K562 (cell line): ENCODE results near the gene MS4A7. TPM values are rescaled to one million over a fixed set of nuclear protein-coding genes. Genes with fewer than 3 reads are reported as not detected.

ENCODE experiments used
- ATAC-seq: fragments of 200-7000 bp; cut with Tn5 transposase; 3 replicates; pipeline ENCODE4 v1.9.1; 2020; ENCODE audit warnings: moderate library complexity
- BruUV-seq: library from RNA; stranded (reverse); fragments of 400-500 nt; replicated peaks from 2 replicates; lab custom pipeline; 2021; lab: Mats Ljungman, UMichigan
- CTCF ChIA-PET: fragments of 300-600 bp; formaldehyde crosslinking; extraction: SDS; loops from one replicate; lab custom pipeline; 2021; ENCODE audit warnings: low intra/inter-chr PET ratio; lab: Yijun Ruan, JAX
- POLR2A ChIA-PET: fragments of 300-600, 350-650 bp; sonication (Branson Sonifier 250); formaldehyde crosslinking; extraction: SDS; loops from one replicate; lab custom pipeline; 2021; ENCODE audit warnings: antibody characterized with exemption, inconsistent platforms; lab: Yijun Ruan, JAX
- DNase-seq, 4 experiments: peaks; one replicate each; pipeline versions ENCODE4 v3.0.0 to v3.0.0-alpha.2; 2011 to 2018; ENCODE audit warnings: low spot score in 3 of 4, mixed read lengths in 3 of 4; ENCODE audit errors: extremely low read depth in 1 of 4
- FAIRE-seq: peaks from 2 replicates; lab custom pipeline; 2011; peaks lifted over from hg19 to GRCh38; lab: Jason Lieb, UNC
- H2AFZ ChIP-seq: 2 replicates; pipeline ENCODE4 v1.6.0; 2011; ENCODE audit warnings: low read depth, low read length, control low read depth, inconsistent platforms
- H3K27ac ChIP-seq: fragments of 200-600 bp; 3 replicates; pipeline ENCODE4 v1.8.0; 2011; ENCODE audit warnings: low read depth, mild to moderate bottlenecking, control low read depth, inconsistent platforms, low read length, moderate library complexity, mixed read lengths; ENCODE audit errors: extremely low read depth
- H3K27me3 ChIP-seq, 2 experiments: fragments of 300-600 bp in 1 of 2; 2 replicates in 1 of 2; 3 replicates in 1 of 2; pipeline versions ENCODE4 v1.6.0 to v1.8.0; 2011; ENCODE audit warnings: inconsistent platforms in 2 of 2, low read length in 2 of 2, mild to moderate bottlenecking in 1 of 2, mixed read lengths in 1 of 2, moderate library complexity in 1 of 2; ENCODE audit not compliant: control insufficient read depth in 2 of 2, insufficient read depth in 2 of 2
- H3K36me3 ChIP-seq: fragments of 300-600 bp; 3 replicates; pipeline ENCODE4 v1.8.0; 2011; ENCODE audit warnings: mild to moderate bottlenecking, low read length, inconsistent platforms; ENCODE audit not compliant: control insufficient read depth, insufficient read depth
- H3K4me1 ChIP-seq, 2 experiments: fragments of 200-600 bp in 1 of 2; replicated peaks in 1 of 2; 2 replicates in 1 of 2; 3 replicates in 1 of 2; pipeline versions ENCODE4 v1.5.1 to v1.8.0; 2011; ENCODE audit warnings: inconsistent platforms in 2 of 2, low read length in 2 of 2, mild to moderate bottlenecking in 1 of 2, mixed read lengths in 1 of 2, moderate library complexity in 1 of 2; ENCODE audit not compliant: control insufficient read depth in 2 of 2, insufficient read depth in 2 of 2
- H3K4me2 ChIP-seq: 2 replicates; pipeline ENCODE4 v1.6.1; 2011; ENCODE audit warnings: low read length, control low read depth, inconsistent platforms, mixed read lengths; ENCODE audit not compliant: insufficient read depth
- H3K4me3 ChIP-seq: fragments of 200-600 bp; sonication (generic), shearing (Covaris generic); 2 replicates; pipeline ENCODE4 v1.5.1; 2016; ENCODE audit warnings: control low read depth, inconsistent platforms
- H3K79me2 ChIP-seq: fragments of 200-600 bp; 3 replicates; pipeline ENCODE4 v1.8.0; 2011; ENCODE audit warnings: low read length, inconsistent platforms; ENCODE audit not compliant: control insufficient read depth, insufficient read depth
- H3K9ac ChIP-seq, 2 experiments: 2 replicates each; pipeline versions ENCODE4 v1.6.0 to v1.6.1; 2011; ENCODE audit warnings: low read depth in 2 of 2, low read length in 2 of 2, control low read depth in 1 of 2, inconsistent platforms in 1 of 2, mild to moderate bottlenecking in 1 of 2, mixed read lengths in 1 of 2; ENCODE audit not compliant: insufficient read depth in 1 of 2
- H3K9me1 ChIP-seq: one replicate; pipeline ENCODE4 v1.6.0; 2011; ENCODE audit warnings: inconsistent platforms, mild to moderate bottlenecking, low read length, moderate library complexity; ENCODE audit not compliant: control insufficient read depth, insufficient read depth
- H3K9me3 ChIP-seq: replicated peaks from 2 replicates; pipeline ENCODE4 v1.5.1; 2011; ENCODE audit warnings: low read depth, low read length, inconsistent platforms; ENCODE audit not compliant: control insufficient read depth, insufficient read depth
- H4K20me1 ChIP-seq: replicated peaks from 2 replicates; pipeline ENCODE4 v1.6.1; 2011; ENCODE audit warnings: low read length, inconsistent platforms, mixed read lengths; ENCODE audit not compliant: control insufficient read depth, insufficient read depth
- ATF4 ChIP-seq: fragments of 450-650 bp; formaldehyde crosslinking; IDR thresholded peaks from 2 replicates; pipeline ENCODE4 v1.4.0; 2022; ENCODE audit warnings: mild to moderate bottlenecking, moderate library complexity
- CBFB ChIP-seq: sonication (generic); formaldehyde crosslinking; IDR thresholded peaks from 2 replicates; pipeline ENCODE4 v1.4.0; 2020; ENCODE audit warnings: mild to moderate bottlenecking, missing genetic modification reagents
- CBX1 ChIP-seq: sonication (generic); IDR thresholded peaks from 2 replicates; pipeline ENCODE4 v1.6.1; 2016; ENCODE audit warnings: antibody characterized with exemption, low read depth, mild to moderate bottlenecking
- CHAMP1 ChIP-seq: fragments of 450-650 bp; IDR thresholded peaks from 2 replicates; pipeline ENCODE4 v1.6.1; 2016; ENCODE audit warnings: mild to moderate bottlenecking
- CHCHD3 ChIP-seq: fragments of 250-450 bp; sonication (Bioruptor Pico); IDR thresholded peaks from 2 replicates; pipeline ENCODE4 v2.1.2; 2022; ENCODE audit warnings: mild to moderate bottlenecking
- CSDE1 ChIP-seq, 2 experiments: fragments of 450-650 bp; IDR thresholded peaks; 2 replicates each; pipeline ENCODE4 v1.6.1; 2016; ENCODE audit warnings: mild to moderate bottlenecking in 1 of 2
- CTCFL ChIP-seq: IDR thresholded peaks from 2 replicates; pipeline ENCODE4 v1.6.1; 2011; ENCODE audit warnings: borderline replicate concordance, low read depth, mild to moderate bottlenecking, moderate library complexity, low read length; ENCODE audit not compliant: insufficient read depth, poor library complexity, severe bottlenecking
- DLX4 ChIP-seq: fragments of 250-450 bp; sonication (Bioruptor Pico); IDR thresholded peaks from 2 replicates; pipeline ENCODE4 v1.6.1; 2021; ENCODE audit warnings: mild to moderate bottlenecking
- EZH2 ChIP-seq: IDR thresholded peaks from 2 replicates; pipeline ENCODE4 v1.6.1; 2012; ENCODE audit warnings: low read depth, mild to moderate bottlenecking, inconsistent platforms, low read length, borderline replicate concordance
- GABPB1 ChIP-seq: sonication (generic); formaldehyde crosslinking; IDR thresholded peaks from 2 replicates; pipeline ENCODE4 v1.8.0; 2022; ENCODE audit warnings: mild to moderate bottlenecking, missing genetic modification reagents
- IRF2 ChIP-seq: sonication (generic); formaldehyde crosslinking; IDR thresholded peaks from 2 replicates; pipeline ENCODE4 v1.8.1; 2022; ENCODE audit warnings: mild to moderate bottlenecking, missing genetic modification reagents
- MLX ChIP-seq, 2 experiments: fragments of 450-650 bp in 1 of 2; sonication (generic) in 1 of 2; formaldehyde crosslinking; conservative IDR thresholded peaks; 2 replicates each; pipeline versions ENCODE4 v1.4.0 to v1.8.1; 2020 to 2022; ENCODE audit warnings: mild to moderate bottlenecking in 1 of 2, missing genetic modification reagents in 1 of 2
- NCOA6 ChIP-seq: fragments of 450-650 bp; IDR thresholded peaks from 2 replicates; pipeline ENCODE4 v1.6.1; 2017; ENCODE audit warnings: mild to moderate bottlenecking
- NEUROD1 ChIP-seq: fragments of 150-350 bp; IDR thresholded peaks from 2 replicates; pipeline ENCODE4 v1.6.1; 2014; ENCODE audit warnings: borderline replicate concordance, low read length, low read depth; ENCODE audit not compliant: partially characterized antibody
- NR2C1 ChIP-seq, 2 experiments: fragments of 450-650 bp; IDR thresholded peaks; 2 replicates each; pipeline ENCODE4 v1.6.1; 2017; ENCODE audit warnings: mild to moderate bottlenecking in 2 of 2, antibody characterized with exemption in 1 of 2, inconsistent platforms in 1 of 2, missing compliant biosample characterization in 1 of 2, missing genetic modification characterization in 1 of 2
- ZFP36 ChIP-seq: fragments of 150-350 bp; IDR thresholded peaks from 2 replicates; pipeline ENCODE4 v1.6.1; 2018; ENCODE audit warnings: low read length, low read depth; ENCODE audit not compliant: partially characterized antibody
- ZNF384 ChIP-seq: IDR thresholded peaks from 2 replicates; pipeline ENCODE4 v1.6.1; 2012; ENCODE audit warnings: low read depth, low read length, improper control_type of control experiment
- WGBS: fragments of 100-300 bp; shearing (Covaris generic); methylation state at CpG from one replicate; pipeline ENCODE4 v1.1.6; 2016; ENCODE audit warnings: low coverage, mixed read lengths; ENCODE audit not compliant: insufficient coverage; ENCODE audit errors: missing lambda C conversion rate; 5-methylcytosine and 5-hydroxymethylcytosine counted together
- in situ Hi-C: fragments of 300-500 bp; cut with MboI; formaldehyde crosslinking; loops from 4 replicates; pipeline ENCODE4 v1.15.0; 2018; ENCODE audit warnings: inconsistent platforms, mixed read lengths
- intact Hi-C: fragments of 100-400 bp; cut with micrococcal nuclease; formaldehyde crosslinking; loops from 2 replicates; pipeline ENCODE4 v1.14.2; 2022
- polyA plus RNA-seq, 8 experiments: library from polyadenylated mRNA; depleted of rRNA in 4 of 8; stranded (reverse) in 5 of 8; unstranded in 3 of 8; fragments of >200 nt; fragmentation: Nextera tagmentation in 2 of 8; fragmentation: Illumina TruSeq in 1 of 8; extraction: Ambion mirVana in 2 of 8; extraction: Trizol in 1 of 8; gene quantifications; 2 replicates each; pipeline versions ENCODE4 v1.2.1 to v1.2.3, GENCODE V29; 2011 to 2014; ENCODE audit warnings: inconsistent platforms in 1 of 8, missing spikeins in 1 of 8
- total RNA-seq, 7 experiments: library from RNA; depleted of rRNA in 6 of 7; stranded (reverse); fragments of >200 nt in 6 of 7; fragmentation: Illumina TruSeq in 2 of 7; extraction: Trizol in 2 of 7; gene quantifications; 2 replicates each; pipeline versions ENCODE4 v1.2.1 to v1.2.3, GENCODE V29; 2011 to 2021; ENCODE audit warnings: low replicate concordance in 1 of 7

MS4A7 gene
- total and polyA plus RNA-seq, 9 of the 15 experiments (the other 6 are each of a cell fraction or from before 2014, with no cell fraction given), result not detected

- H3K36me3 ChIP-seq, result no peaks in the 10 kb centered on the region
- no peak within 1 kb of the TSS for H2AFZ ChIP-seq
- no peaks in the 10 kb centered on the region; a peak in 1 of 5 replicates for H3K4me1 ChIP-seq
- H3K9ac ChIP-seq, result no peak within 1 kb of the TSS
- H4K20me1 ChIP-seq, result no peaks in the 10 kb centered on the region
- no peaks in the 10 kb centered on the region for H3K9me1 ChIP-seq
- no peaks in the 10 kb centered on the region for H3K9me3 ChIP-seq
- DNase-seq, result no peak
- H3K4me3 ChIP-seq, result no peak within 1 kb of the TSS
- no TSS peak for BruUV-seq
- POLR2A ChIA-PET, result no interaction called here
- CTCF ChIA-PET, result no interaction called here
- H3K27me3 ChIP-seq, result no peaks in the 10 kb centered on the region
- 16% methylated on average over 5 of the region's 5 CpGs for WGBS
- H3K4me2 ChIP-seq, result no peak within 1 kb of the TSS
- H3K79me2 ChIP-seq, result no peaks in the 10 kb centered on the region
- FAIRE-seq, result no peak
- no peak within 1 kb of the TSS for H3K27ac ChIP-seq
- no peak for ATAC-seq
- in situ Hi-C loops, result no loop called here
- intact Hi-C loops, result no loop called here
- TF ChIP-seq NEUROD1 (no peak), ZFP36 (no peak), CSDE1 (IDR thresholded peaks at IDR 0.05) (no peak), CTCFL (no peak), GABPB1 (CRISPR knock-in tag) (no peak), CHCHD3 (CRISPR knock-in tag) (no peak), ATF4 (CRISPR knock-in tag) (no peak), ZNF384 (no peak), NR2C1 (IDR thresholded peaks at IDR 0.05) (no peak), NR2C1 (tag; IDR thresholded peaks at IDR 0.05) (no peak), EZH2 (no peak), IRF2 (CRISPR knock-in tag) (no peak), NCOA6 (no peak), CBFB (CRISPR knock-in tag) (no peak), MLX (CRISPR knock-in tag; conservative IDR thresholded peaks at IDR 0.05) (no peak), CHAMP1 (no peak), DLX4 (no peak), CBX1 (no peak)
These were observed 50.9 kb downstream of the MS4A7 start, which contains the start of gene MS4A5 for GRCh38 chr11:60429272-60429671. Gene MS4A5 (plus strand): TSS chr11:60429572. CDS start chr11:60429675, 103 bp downstream.
